Measurements from ENCODE around the gene DCST2. TPM values are rescaled to one million over a fixed set of nuclear protein-coding genes. Genes with fewer than 3 reads are reported as not detected.

DCST2 gene
- total RNA-seq, 1 donor from 2014 or later = 0.80 TPM

Other genes with a start within 250 kb of the DCST2 start
- 0.39 and 0.91 TPM in 2 replicates for gene KCNN3, start 163.5 kb downstream of the DCST2 start, total RNA-seq
- gene PMVK, start 97.1 kb downstream of the DCST2 start, total RNA-seq = 44.7 and 44.8 TPM in 2 replicates
- gene PBXIP1, start 77.7 kb downstream of the DCST2 start, total RNA-seq = 23.6 and 25.3 TPM in 2 replicates
- gene PYGO2, start 72.0 kb downstream of the DCST2 start, total RNA-seq = 30.4 and 30.6 TPM in 2 replicates
- 55.4 and 56.1 TPM in 2 replicates for gene SHC1, start 63.0 kb downstream of the DCST2 start, total RNA-seq
- gene CKS1B, start 59.1 kb downstream of the DCST2 start, total RNA-seq = 169 and 178 TPM in 2 replicates
- 54.9 and 60.2 TPM in 2 replicates for gene FLAD1, start 50.4 kb downstream of the DCST2 start, total RNA-seq
- gene LENEP, start 40.2 kb downstream of the DCST2 start, total RNA-seq = 0.48 and 2.0 TPM in 2 replicates
- 147 and 154 TPM in 2 replicates for gene ZBTB7B, start 31.0 kb downstream of the DCST2 start, total RNA-seq
- 0.11 TPM in 1 of 2 replicates, not detected in the other for gene DCST1, start within 50 bp of the DCST2 start, total RNA-seq
- gene ADAM15, start 17.5 kb upstream of the DCST2 start, total RNA-seq = 72.0 and 74.8 TPM in 2 replicates
- gene EFNA4, start 30.0 kb upstream of the DCST2 start, total RNA-seq = 9.2 and 10.5 TPM in 2 replicates
- 6.0 and 7.1 TPM in 2 replicates for gene EFNA3, start 45.1 kb upstream of the DCST2 start, total RNA-seq
- gene EFNA1, start 94.1 kb upstream of the DCST2 start, total RNA-seq = 0.18 and 0.39 TPM in 2 replicates
- 56.9 and 58.0 TPM in 2 replicates for gene SLC50A1, start 102.1 kb upstream of the DCST2 start, total RNA-seq
- gene DPM3, start 106.8 kb upstream of the DCST2 start, total RNA-seq = 49.0 and 51.0 TPM in 2 replicates
- gene KRTCAP2, start 139.5 kb upstream of the DCST2 start, total RNA-seq = 237 and 247 TPM in 2 replicates
- gene TRIM46, start 140.1 kb upstream of the DCST2 start, total RNA-seq = 10.7 and 11.5 TPM in 2 replicates
- 10.4 and 13.1 TPM in 2 replicates for gene THBS3, start 174.1 kb upstream of the DCST2 start, total RNA-seq
- gene MTX1, start 174.9 kb upstream of the DCST2 start, total RNA-seq = 58.6 and 64.0 TPM in 2 replicates
- gene ENTREP3, start 221.7 kb upstream of the DCST2 start, total RNA-seq = 42.5 and 45.5 TPM in 2 replicates
- 113 and 123 TPM in 2 replicates for gene SCAMP3, start 228.6 kb upstream of the DCST2 start, total RNA-seq
- 95.7 and 96.8 TPM in 2 replicates for gene CLK2, start 239.7 kb upstream of the DCST2 start, total RNA-seq
- gene HCN3, start 243.7 kb upstream of the DCST2 start, total RNA-seq = 4.8 and 5.4 TPM in 2 replicates